Smooth muscle cell (in vitro differentiated cells): ENCODE results near the gene CKB. TPM values are rescaled to one million over a fixed set of nuclear protein-coding genes. Genes with fewer than 3 reads are reported as not detected.

ENCODE experiments used
- DNase-seq: peaks from one replicate; lab custom pipeline; 2025; ENCODE audit not compliant: unreplicated experiment; lab: John Stamatoyannopoulos, UW
- H2AFZ ChIP-seq: fragments of 200-600 bp; sonication (generic); 2 replicates; pipeline ENCODE4 v1.6.0; 2016; ENCODE audit warnings: antibody characterized with exemption, low read depth, mild to moderate bottlenecking
- H3F3A ChIP-seq: fragments of 200-600 bp; sonication (generic); 2 replicates; pipeline ENCODE4 v1.6.0; 2017; ENCODE audit warnings: antibody characterized with exemption, low read depth
- H3K27ac ChIP-seq: fragments of 200-600 bp; sonication (generic); 2 replicates; pipeline ENCODE4 v1.5.1; 2016; ENCODE audit warnings: low read depth, mild to moderate bottlenecking
- H3K27me3 ChIP-seq: fragments of 200-600 bp; sonication (generic); 2 replicates; pipeline ENCODE4 v1.6.1; 2016; ENCODE audit warnings: low read depth, mild to moderate bottlenecking
- H3K36me3 ChIP-seq: fragments of 200-600 bp; sonication (generic); 2 replicates; pipeline ENCODE4 v1.5.1; 2016; ENCODE audit warnings: low read depth
- H3K4me1 ChIP-seq: fragments of 200-600 bp; sonication (generic); 2 replicates; pipeline ENCODE4 v1.5.1; 2016; ENCODE audit warnings: low read depth
- H3K4me2 ChIP-seq: fragments of 200-600 bp; sonication (generic); 2 replicates; pipeline ENCODE4 v1.6.0; 2016; ENCODE audit warnings: mild to moderate bottlenecking
- H3K4me3 ChIP-seq: fragments of 200-600 bp; sonication (generic); 2 replicates; pipeline ENCODE4 v1.5.1; 2016; ENCODE audit warnings: mild to moderate bottlenecking
- H3K79me2 ChIP-seq: fragments of 200-600 bp; sonication (generic); 2 replicates; pipeline ENCODE4 v1.6.0; 2016; ENCODE audit warnings: low read depth, mild to moderate bottlenecking
- H3K9ac ChIP-seq: fragments of 200-600 bp; sonication (generic); 2 replicates; pipeline ENCODE4 v1.6.0; 2016; ENCODE audit warnings: low read depth
- H3K9me3 ChIP-seq: fragments of 200-600 bp; sonication (generic); replicated peaks from 2 replicates; pipeline ENCODE4 v1.5.1; 2016; ENCODE audit warnings: low read depth
- H4K20me1 ChIP-seq: fragments of 200-600 bp; sonication (generic); 2 replicates; pipeline ENCODE4 v1.6.0; 2016; ENCODE audit warnings: low read depth
- WGBS: methylation state at CpG from one replicate; pipeline ENCODE4 v1.1.7; 2016; ENCODE audit warnings: low lambda C conversion rate; 5-methylcytosine and 5-hydroxymethylcytosine counted together
- polyA plus RNA-seq: library from polyadenylated mRNA; unstranded; fragments of >200 nt; fragmentation: Nextera tagmentation; extraction: Ambion mirVana; gene quantifications from 2 replicates; pipeline ENCODE4 v1.2.1, GENCODE V29; 2016
- total RNA-seq: library from RNA; depleted of rRNA; stranded (reverse); fragments of >200 nt; gene quantifications from 2 replicates; pipeline ENCODE4 v1.2.3, GENCODE V29; 2014
- TF ChIP-seq, protein P1 (sequence below): fragments of 200-600 bp; sonication (generic); IDR thresholded peaks from 2 replicates; pipeline ENCODE4 v1.5.1; 2017; ENCODE audit warnings: borderline replicate concordance, mild to moderate bottlenecking, antibody characterized with exemption; ENCODE audit not compliant: insufficient read depth, poor library complexity, severe bottlenecking

CKB gene
- total and polyA plus RNA-seq, 2 experiments from 2014 or later = 25.7 to 62.9 TPM

DNA sequence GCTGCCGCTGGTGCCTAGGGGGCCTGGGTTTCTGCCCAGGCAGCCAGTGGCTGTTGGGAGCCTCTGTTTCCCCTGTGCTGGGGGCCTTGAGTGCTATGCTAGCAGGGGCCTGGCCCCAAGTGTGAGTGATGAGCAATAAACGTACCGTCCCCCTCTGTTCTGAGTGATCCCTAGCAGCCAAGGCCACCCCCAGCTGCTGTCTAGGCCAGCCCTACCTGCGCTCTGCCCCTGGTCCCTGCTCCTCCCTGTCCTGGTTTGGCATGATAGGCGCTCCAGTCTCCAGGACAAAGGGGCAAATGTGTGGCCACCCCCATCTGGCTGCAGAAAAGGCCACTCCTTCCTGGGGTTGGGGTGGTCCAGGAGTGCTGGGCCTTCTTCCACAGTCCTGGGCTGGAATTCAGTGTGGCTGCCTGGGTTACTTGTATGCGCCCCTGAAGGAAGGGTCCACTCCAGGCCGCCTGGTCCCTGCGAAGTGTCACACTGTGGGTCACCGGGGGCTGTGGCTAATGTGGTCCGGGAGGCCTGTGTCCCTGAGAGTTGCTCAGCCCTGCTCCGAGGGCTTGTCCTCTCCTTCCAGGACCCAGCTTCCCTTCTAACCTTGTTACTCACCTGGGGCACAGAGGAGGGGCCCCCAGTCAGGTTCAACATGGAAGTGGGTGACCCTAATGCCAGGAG, 13.4 kb upstream of the CKB start:
- Histone ChIP-seq H3K27me3 (no peaks in the 10 kb centered on the region), H3K79me2 (no peaks in the 10 kb centered on the region), H3F3A (peaks cover 4% of the 10 kb centered on the region), H3K4me3 (no peak overlapping the region), H3K4me2 (no peak overlapping the region), H2AFZ (no peak overlapping the region), H4K20me1 (peaks cover 11% of the 10 kb centered on the region), H3K4me1 (peaks cover 3% of the 10 kb centered on the region), H3K27ac (no peak overlapping the region), H3K9me3 (no peaks in the 10 kb centered on the region), H3K36me3 (no peaks in the 10 kb centered on the region), H3K9ac (no peak overlapping the region)
- TF ChIP-seq, protein P1, sequence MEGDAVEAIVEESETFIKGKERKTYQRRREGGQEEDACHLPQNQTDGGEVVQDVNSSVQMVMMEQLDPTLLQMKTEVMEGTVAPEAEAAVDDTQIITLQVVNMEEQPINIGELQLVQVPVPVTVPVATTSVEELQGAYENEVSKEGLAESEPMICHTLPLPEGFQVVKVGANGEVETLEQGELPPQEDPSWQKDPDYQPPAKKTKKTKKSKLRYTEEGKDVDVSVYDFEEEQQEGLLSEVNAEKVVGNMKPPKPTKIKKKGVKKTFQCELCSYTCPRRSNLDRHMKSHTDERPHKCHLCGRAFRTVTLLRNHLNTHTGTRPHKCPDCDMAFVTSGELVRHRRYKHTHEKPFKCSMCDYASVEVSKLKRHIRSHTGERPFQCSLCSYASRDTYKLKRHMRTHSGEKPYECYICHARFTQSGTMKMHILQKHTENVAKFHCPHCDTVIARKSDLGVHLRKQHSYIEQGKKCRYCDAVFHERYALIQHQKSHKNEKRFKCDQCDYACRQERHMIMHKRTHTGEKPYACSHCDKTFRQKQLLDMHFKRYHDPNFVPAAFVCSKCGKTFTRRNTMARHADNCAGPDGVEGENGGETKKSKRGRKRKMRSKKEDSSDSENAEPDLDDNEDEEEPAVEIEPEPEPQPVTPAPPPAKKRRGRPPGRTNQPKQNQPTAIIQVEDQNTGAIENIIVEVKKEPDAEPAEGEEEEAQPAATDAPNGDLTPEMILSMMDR = no peak
- 95% methylated on average over 11 of the region's 11 CpGs for WGBS
- DNase-seq = no peak

- H3K4me2 ChIP-seq = no peak overlapping the region
- H3K9me3 ChIP-seq = no peaks in the 10 kb centered on the region
- WGBS = 93% methylated on average over 21 of the region's 21 CpGs
- H3K79me2 ChIP-seq = peaks cover under 1% of the 10 kb centered on the region
- DNase-seq = no peak
- H3F3A ChIP-seq = peaks cover 2% of the 10 kb centered on the region
- H3K9ac ChIP-seq = no peak overlapping the region
- H3K27me3 ChIP-seq = no peaks in the 10 kb centered on the region
- no peaks in the 10 kb centered on the region for H3K4me1 ChIP-seq
- TF ChIP-seq, protein P1 = no peak
- peaks cover 18% of the 10 kb centered on the region for H4K20me1 ChIP-seq
- no peak overlapping the region for H3K4me3 ChIP-seq
- H2AFZ ChIP-seq = no peak overlapping the region
- H3K27ac ChIP-seq = no peak overlapping the region
- no peaks in the 10 kb centered on the region for H3K36me3 ChIP-seq
Measured at GRCh38 chr14:103535081-103535890, 12.7 kb upstream of the CKB start.

GRCh38 chr14:103534576-103535061, 12.0 kb upstream of the CKB start:
- Histone ChIP-seq H3K4me2 (no peak overlapping the region), H3K27me3 (no peaks in the 10 kb centered on the region), H3K4me1 (peaks cover 5% of the 10 kb centered on the region), H3K36me3 (no peaks in the 10 kb centered on the region), H3F3A (no peaks in the 10 kb centered on the region), H3K27ac (no peak overlapping the region), H2AFZ (no peak overlapping the region), H4K20me1 (peaks cover 25% of the 10 kb centered on the region), H3K9me3 (no peaks in the 10 kb centered on the region), H3K9ac (no peak overlapping the region), H3K79me2 (peaks cover 8% of the 10 kb centered on the region), H3K4me3 (no peak overlapping the region)
- TF ChIP-seq, protein P1 = no peak
- 94% methylated on average over 22 of the region's 22 CpGs for WGBS
- no peak for DNase-seq
